Astrocyte (in vitro differentiated cells and primary cell): ENCODE data around the gene MRTFA.
"Not testable (repeated sequence)": the region's sequence is repeated elsewhere in the genome, so short reads cannot be mapped to it uniquely, and the experiment has no call there.

Experiments used
- CTCF ChIP-seq: IDR thresholded peaks from 2 replicates; pipeline ENCODE4 v1.5.1; 2011; ENCODE audit warnings: low read depth, mild to moderate bottlenecking, inconsistent platforms, low read length, moderate library complexity; ENCODE audit not compliant: insufficient read depth
- EZH2 ChIP-seq: IDR thresholded peaks from 2 replicates; pipeline ENCODE4 v1.6.1; 2012; ENCODE audit warnings: mild to moderate bottlenecking, low read length, inconsistent platforms; ENCODE audit not compliant: insufficient read depth

- TF ChIP-seq CTCF, EZH2: not testable (repeated sequence)
Measured at GRCh38 chr22:40500465-40500786, 136.1 kb downstream of the MRTFA start.
